ENCODE data around the gene GYS1.
A peak's percentile ranks its signal among the peaks of the same experiment; 100 is the strongest.

The GYS1 gene

DNA sequence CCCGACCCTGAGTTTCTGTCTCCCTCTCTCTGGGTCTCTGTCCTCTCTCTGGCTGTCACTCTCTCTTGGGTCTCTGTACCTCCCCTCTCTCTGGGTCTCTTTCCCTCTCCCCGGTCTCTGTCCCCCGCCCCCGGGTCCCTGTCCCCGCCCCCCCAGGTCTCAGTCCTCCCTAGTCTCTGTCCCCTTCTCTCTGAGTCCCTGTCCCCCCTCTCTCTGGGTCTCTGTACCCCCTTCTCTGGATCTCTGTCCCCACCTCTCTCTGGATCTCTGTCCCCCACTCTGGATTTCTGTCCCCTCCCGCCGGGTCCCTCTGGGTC, 30.3 kb downstream of the GYS1 start:
- DNase-seq = no peak

DNA sequence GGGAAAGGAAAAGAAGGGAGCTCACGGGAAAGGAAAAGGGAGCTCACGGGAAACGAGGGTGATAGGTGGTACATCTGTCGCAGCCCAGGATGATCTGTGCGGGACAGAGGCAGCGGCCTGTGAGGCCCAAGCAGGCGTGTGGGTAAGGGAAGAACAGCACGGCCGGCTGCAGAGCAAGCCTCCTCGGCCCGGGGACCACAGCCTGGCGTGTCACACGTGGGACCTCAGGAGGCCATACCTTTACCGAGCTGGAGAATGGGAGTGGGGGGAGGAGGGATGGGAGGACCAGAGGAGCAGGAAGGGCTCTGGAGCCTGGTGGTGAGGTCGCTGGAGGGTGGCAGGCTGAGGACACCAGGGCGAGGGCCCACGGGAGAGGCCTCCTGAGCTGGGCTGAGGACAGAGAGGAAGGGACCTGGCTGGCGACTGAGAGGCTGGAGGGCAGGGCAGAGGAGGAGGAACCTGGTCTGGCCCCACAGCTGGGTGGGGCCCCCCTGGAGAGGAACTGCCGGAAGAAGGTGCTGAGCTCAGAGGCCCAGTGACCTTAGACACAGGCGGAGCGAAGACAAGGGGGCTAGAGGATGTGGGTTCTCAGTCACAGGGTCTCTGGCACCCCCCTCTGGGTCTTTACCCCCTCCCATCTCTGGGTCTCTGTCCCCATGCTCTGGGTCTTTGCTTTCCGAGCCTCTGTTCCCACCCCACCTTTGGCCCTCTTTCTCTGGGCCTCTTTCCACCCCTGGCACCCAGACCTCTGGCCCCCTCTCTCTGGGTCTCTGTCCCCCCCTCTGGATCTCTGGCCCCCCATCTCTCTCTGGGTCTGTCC, 30.9 kb downstream of the GYS1 start:
- DNase-seq = no peak

DNA sequence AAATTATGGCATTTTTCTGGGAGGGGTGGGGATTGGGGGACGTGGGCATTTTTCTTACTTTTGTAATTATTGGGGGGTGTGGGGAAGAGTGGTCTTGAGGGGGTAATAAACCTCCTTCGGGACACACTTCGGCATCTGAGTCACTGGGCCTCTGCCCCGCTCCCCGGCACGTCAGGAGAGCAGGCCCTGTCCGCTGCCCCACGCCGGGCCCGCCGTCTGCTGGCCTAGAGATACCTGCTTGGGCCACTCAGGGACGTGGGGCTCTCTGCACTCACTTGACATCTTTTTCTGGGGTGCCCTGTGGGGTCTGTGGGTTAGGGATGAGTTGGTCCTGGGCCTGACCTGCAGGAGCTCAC, 31.5 kb downstream of the GYS1 start:
- DNase-seq = no peak

DNA sequence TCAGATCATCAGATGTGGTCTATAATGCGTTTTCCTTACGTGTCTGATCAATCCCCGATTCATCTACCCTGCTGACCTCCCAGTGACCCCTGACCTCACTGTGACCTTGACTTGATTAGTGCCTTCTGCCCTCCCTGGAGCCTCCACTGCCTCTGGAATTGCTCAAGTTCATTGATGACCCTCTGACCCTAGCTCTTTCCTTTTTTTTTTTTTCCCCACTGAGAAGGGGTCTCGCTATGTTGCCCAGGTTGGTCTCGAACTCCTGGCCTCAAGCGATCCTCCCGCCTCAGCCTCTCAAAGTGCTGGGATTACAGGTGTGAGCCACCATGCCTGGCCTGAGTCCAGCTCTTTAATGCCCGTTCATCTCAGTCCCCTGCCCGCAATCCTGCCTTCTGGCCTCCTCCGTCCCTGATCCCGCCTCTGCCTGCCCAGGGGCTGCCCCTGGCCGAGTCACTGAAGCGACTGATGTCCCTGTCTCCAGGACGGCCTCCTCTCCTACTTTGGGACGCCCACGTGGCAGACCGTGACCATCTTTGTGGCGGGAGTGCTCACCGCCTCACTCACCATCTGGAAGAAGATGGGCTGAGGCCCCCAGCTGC, 32.0 kb downstream of the GYS1 start:
- DNase-seq = no peak

GRCh38 chr19:48959341-48960239, 33.5 kb downstream of the GYS1 start:
- no peak for DNase-seq

DNA sequence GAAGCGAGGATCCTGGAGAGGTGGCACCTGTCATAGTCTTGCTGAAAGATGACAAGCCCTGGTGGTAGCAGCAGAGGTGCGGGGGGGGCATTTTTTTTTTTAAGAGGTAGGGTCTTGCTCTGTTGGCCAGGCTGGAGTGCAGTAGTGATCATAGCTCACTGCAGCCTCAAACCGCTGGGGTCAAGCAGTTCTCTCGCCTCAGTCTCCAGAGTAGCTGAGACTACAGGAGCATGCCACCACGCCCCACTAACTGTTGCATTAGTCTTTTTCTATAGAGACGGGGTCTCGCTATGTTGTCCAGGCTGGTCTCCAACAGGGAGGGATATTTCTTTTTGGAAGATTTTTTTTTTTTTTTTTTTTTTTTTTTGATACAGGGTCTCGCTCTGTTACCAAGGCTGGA, 35.1 kb downstream of the GYS1 start:
- DNase-seq = no peak

- DNase-seq = no peak
Observed at GRCh38 chr19:48955308-48955958, 37.7 kb downstream of the GYS1 start.

GRCh38 chr19:48954595-48955307, 38.4 kb downstream of the GYS1 start, which contains the start of gene BAX:
Gene BAX, plus strand, starts transcription at chr19:48954875. Its CDS starts 54 bp downstream, at chr19:48954929.
- peak; percentile 97 to 100 (median 98) for DNase-seq

GRCh38 chr19:48953990-48954594, 39.0 kb downstream of the GYS1 start:
- DNase-seq = no peak

DNA sequence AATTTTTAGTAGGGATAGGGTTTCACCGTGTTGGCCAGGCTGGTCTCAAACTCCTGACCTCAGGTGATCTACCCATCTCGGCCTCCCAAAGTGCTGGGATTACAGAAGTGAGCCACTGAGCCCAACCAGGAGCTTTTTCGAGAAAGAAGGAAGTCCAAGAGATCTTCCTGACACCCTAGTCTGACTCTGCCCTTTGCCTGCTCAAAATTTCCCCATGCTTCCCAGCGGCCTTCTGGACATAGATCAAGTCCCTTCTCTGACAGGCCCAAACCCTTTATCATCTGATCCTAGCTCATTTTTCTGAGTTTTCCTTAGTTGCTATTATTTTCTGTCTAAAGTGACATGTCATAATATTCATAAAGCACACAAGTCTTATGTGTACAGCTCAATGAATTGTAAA, 40.0 kb downstream of the GYS1 start:
- DNase-seq = no peak

DNA sequence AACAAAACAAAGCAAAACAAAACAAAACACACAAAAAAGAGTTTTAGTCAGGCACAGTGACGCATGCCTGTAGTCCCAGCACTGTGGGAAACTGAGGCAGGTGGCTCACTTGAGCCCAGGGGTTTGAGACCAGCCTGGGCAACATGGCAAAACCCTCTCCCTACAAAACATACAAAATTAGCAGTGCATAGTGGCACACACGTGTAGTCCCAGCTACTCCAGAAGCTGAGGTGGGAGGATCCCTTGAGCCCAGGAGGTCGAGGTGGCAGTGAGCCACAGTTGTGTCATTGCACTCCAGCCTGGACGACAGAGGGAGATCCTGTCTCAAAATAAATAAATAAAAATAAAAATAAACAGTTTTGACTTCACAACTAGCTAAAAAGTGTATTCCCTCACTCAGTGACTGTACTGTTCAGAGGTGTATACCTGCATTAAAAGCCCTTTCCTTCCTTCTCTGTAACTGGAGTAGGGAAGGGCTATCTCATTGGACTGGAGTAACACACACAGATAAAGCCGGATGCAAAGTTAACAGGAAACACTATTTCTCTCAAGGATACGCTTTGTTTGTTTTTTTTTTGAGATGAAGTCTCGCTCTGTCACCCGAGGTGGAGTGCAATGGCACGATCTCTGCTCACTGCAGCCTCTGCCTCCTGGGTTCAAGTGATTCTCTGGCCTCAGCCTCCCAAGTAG, 42.1 kb downstream of the GYS1 start:
- no peak for DNase-seq

- no peak for DNase-seq
Observed at GRCh38 chr19:48950159-48950558, 43.0 kb downstream of the GYS1 start.

DNA sequence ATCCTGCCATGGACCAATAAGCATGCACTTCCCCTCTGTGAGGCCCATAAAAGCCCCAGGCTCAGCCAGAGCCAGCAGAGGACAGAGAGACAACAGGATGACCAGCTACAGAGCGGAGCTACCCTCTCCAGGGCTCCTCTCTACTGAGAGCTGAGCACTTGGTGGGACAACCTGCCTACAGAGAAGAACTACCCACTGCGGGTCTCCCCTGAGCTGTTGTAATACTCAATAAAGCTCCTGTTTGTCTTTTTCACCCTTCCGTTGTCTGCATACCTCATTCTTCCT, 45.9 kb downstream of the GYS1 start:
- DNase-seq = no peak

GRCh38 chr19:48946463-48947257, 46.4 kb downstream of the GYS1 start:
- no peak for DNase-seq

DNA sequence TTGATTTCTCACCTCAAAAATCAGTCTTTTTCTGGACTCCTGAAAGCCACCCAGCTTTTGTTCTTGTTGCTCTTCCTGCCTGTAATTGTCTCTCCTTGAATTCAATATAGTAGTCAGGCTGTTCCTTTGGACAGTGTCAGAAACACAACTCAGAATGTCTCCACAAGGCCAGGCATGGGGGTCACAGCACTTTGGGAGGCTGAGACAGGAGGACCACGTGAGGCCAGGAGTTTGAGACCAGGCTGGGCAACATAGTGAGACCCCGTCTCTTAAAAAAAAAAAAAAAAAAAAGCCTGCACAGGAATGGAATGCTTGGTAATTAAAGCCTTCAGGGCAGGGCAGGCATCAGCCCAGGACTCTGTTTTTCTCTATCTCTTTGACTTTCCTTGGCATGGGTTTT, 47.3 kb downstream of the GYS1 start:
- DNase-seq = no peak

- no peak for DNase-seq
Observed at GRCh38 chr19:48945415-48945814, 47.7 kb downstream of the GYS1 start.

GRCh38 chr19:48943081-48943480, 50.0 kb downstream of the GYS1 start:
- no peak for DNase-seq

- DNase-seq = no peak
Observed at GRCh38 chr19:48940902-48941301, 52.2 kb downstream of the GYS1 start.

DNA sequence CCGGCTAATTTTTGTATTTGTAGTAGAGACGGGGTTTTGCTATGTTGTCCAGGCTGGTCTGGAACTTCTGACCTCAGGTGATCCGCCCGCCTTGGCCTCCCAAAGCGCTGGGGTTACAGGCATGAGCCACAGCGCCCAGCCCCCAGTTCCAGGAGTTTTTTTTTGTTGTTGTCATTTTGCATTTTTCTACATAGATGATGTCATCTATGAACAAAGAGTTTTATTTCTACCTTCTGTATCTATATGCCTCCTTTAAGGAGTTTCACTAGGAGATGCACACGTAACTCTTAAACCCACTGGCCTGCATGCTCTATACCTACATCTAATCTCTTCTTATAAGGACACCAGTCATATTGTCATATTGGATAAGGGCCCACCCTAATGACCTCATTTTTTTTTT, 54.9 kb downstream of the GYS1 start:
- DNase-seq = no peak

- no peak for DNase-seq
Observed at GRCh38 chr19:48935864-48936263, 57.2 kb downstream of the GYS1 start.

DNA sequence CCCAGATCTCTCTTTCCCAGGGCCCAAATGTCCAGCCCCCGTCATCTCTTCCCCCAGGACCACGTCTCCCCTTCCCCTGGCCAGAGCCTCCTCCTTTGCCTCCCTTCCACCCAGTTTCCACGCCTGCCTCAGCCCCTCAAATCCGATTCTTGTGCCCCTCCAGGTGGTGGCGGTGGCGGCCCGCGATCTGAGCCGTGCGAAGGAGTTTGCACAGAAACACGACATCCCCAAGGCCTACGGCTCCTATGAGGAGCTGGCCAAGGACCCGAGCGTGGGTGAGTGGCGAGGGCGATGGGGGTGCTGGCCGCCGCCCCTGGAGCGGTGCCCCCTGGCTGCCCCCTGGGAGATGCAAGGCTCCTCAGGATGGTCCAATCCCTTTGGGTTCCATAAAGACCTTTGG, 58.3 kb downstream of the GYS1 start:
- DNase-seq = no peak

Data from NCI-H1417 (cell line).